GM12878 (cell line): ENCODE measurements around the gene TATDN3. TPM values are rescaled to one million over a fixed set of nuclear protein-coding genes. Genes with fewer than 3 reads are reported as not detected.

Experiments used
- BACH1 ChIP-seq: fragments of 450-650 bp; IDR thresholded peaks from 2 replicates; pipeline ENCODE4 v1.6.1; 2017; ENCODE audit warnings: mild to moderate bottlenecking, borderline replicate concordance
- BHLHE40 ChIP-seq, 2 experiments: fragments of 450-650 bp in 1 of 2; IDR thresholded peaks; 2 replicates each; pipeline ENCODE4 v1.6.1; 2011 to 2017; ENCODE audit warnings: low read depth in 2 of 2, borderline replicate concordance in 1 of 2, improper control_type of control experiment in 1 of 2, low read length in 1 of 2, mild to moderate bottlenecking in 1 of 2
- BMI1 ChIP-seq: fragments of 450-650 bp; IDR thresholded peaks from 2 replicates; pipeline ENCODE4 v1.6.1; 2016; ENCODE audit warnings: mild to moderate bottlenecking, moderate library complexity, borderline replicate concordance
- BRCA1 ChIP-seq: IDR thresholded peaks from 2 replicates; pipeline ENCODE4 v1.6.1; 2011; ENCODE audit warnings: low read depth, low read length, improper control_type of control experiment
- CHD2 ChIP-seq: IDR thresholded peaks from 2 replicates; pipeline ENCODE4 v1.6.1; 2011; ENCODE audit warnings: low read depth, low read length, improper control_type of control experiment, borderline replicate concordance
- CREB1 ChIP-seq: IDR thresholded peaks from 2 replicates; pipeline ENCODE4 v1.6.1; 2012; ENCODE audit warnings: low read depth, mild to moderate bottlenecking, inconsistent platforms
- EED ChIP-seq: sonication (generic); IDR thresholded peaks from 2 replicates; pipeline ENCODE4 v1.6.1; 2016; ENCODE audit warnings: antibody characterized with exemption, low read depth
- EGR1 ChIP-seq, 2 experiments: IDR thresholded peaks; 1 replicate in 1 of 2; 2 replicates in 1 of 2; pipeline ENCODE4 v1.6.1; 2011 to 2012; ENCODE audit warnings: low read depth in 2 of 2, low read length in 2 of 2, borderline replicate concordance in 1 of 2, mild to moderate bottlenecking in 1 of 2, moderate library complexity in 1 of 2
- GABPA ChIP-seq: IDR thresholded peaks from 2 replicates; pipeline ENCODE4 v1.6.1; 2014; ENCODE audit warnings: antibody characterized with exemption, low read depth, mild to moderate bottlenecking, inconsistent platforms
- IKZF1 ChIP-seq: fragments of 450-650 bp; conservative IDR thresholded peaks from 2 replicates; pipeline ENCODE4 v1.6.1; 2017; ENCODE audit warnings: antibody characterized with exemption, mild to moderate bottlenecking
- MEF2B ChIP-seq: fragments of 450-650 bp; IDR thresholded peaks from 2 replicates; pipeline ENCODE4 v1.6.1; 2018; ENCODE audit warnings: mild to moderate bottlenecking, moderate library complexity; ENCODE audit not compliant: partially characterized antibody, poor library complexity, severe bottlenecking
- NFYB ChIP-seq: IDR thresholded peaks from 2 replicates; pipeline ENCODE4 v1.6.1; 2011; ENCODE audit warnings: low read depth, mild to moderate bottlenecking, low read length, improper control_type of control experiment, moderate library complexity; ENCODE audit not compliant: insufficient read depth
- NR2C1 ChIP-seq: fragments of 450-650 bp; IDR thresholded peaks from 2 replicates; pipeline ENCODE4 v1.6.1; 2017; ENCODE audit warnings: antibody characterized with exemption, mild to moderate bottlenecking, moderate library complexity
- NR2C2 ChIP-seq: IDR thresholded peaks from 2 replicates; pipeline ENCODE4 v1.6.1; 2011; ENCODE audit warnings: borderline replicate concordance, low read depth; ENCODE audit not compliant: control insufficient read depth, insufficient read length
- NRF1 ChIP-seq: conservative IDR thresholded peaks from 2 replicates; pipeline ENCODE4 v1.6.1; 2011; ENCODE audit warnings: mild to moderate bottlenecking, low read depth, low read length, improper control_type of control experiment
- POLR2A ChIP-seq: IDR thresholded peaks from 2 replicates; pipeline ENCODE4 v1.6.1; 2011; ENCODE audit warnings: low read depth, mild to moderate bottlenecking, low read length
- POLR2AphosphoS5 ChIP-seq: IDR thresholded peaks from 2 replicates; pipeline ENCODE4 v1.6.1; 2011; ENCODE audit warnings: mild to moderate bottlenecking, low read length, inconsistent platforms
- RCOR1 ChIP-seq: conservative IDR thresholded peaks from 2 replicates; pipeline ENCODE4 v1.6.1; 2012; ENCODE audit warnings: low read depth, low read length, improper control_type of control experiment
- RUNX3 ChIP-seq: IDR thresholded peaks from 2 replicates; pipeline ENCODE4 v1.6.1; 2012; ENCODE audit warnings: low read length, inconsistent platforms
- SIN3A ChIP-seq: IDR thresholded peaks from 2 replicates; pipeline ENCODE4 v1.6.1; 2012; ENCODE audit warnings: low read depth, low read length, improper control_type of control experiment
- SRF ChIP-seq, 2 experiments: IDR thresholded peaks; 2 replicates each; pipeline ENCODE4 v1.6.1; 2011; ENCODE audit warnings: low read depth in 2 of 2, low read length in 2 of 2, mild to moderate bottlenecking in 1 of 2, moderate library complexity in 1 of 2
- TCF12 ChIP-seq: IDR thresholded peaks from 2 replicates; pipeline ENCODE4 v1.6.1; 2011; ENCODE audit warnings: low read depth, mild to moderate bottlenecking, low read length
- ZNF207 ChIP-seq: fragments of 450-650 bp; IDR thresholded peaks from 2 replicates; pipeline ENCODE4 v1.6.1; 2014; ENCODE audit warnings: antibody characterized with exemption, mild to moderate bottlenecking, borderline replicate concordance
- ZNF24 ChIP-seq: fragments of 450-650 bp; IDR thresholded peaks from 2 replicates; pipeline ENCODE4 v1.6.1; 2017; ENCODE audit warnings: antibody characterized with exemption, mild to moderate bottlenecking
- polyA plus RNA-seq, 11 experiments: library from polyadenylated mRNA; depleted of rRNA in 4 of 11; unstranded in 6 of 11; stranded (reverse) in 5 of 11; fragments of >200 nt; fragmentation: Nextera tagmentation in 4 of 11; fragmentation: Illumina TruSeq in 1 of 11; extraction: Ambion mirVana in 4 of 11; extraction: Trizol in 1 of 11; gene quantifications; 1 replicate in 1 of 11; 2 replicates in 10 of 11; pipeline versions ENCODE4 v1.2.1 to v1.2.3, GENCODE V29; 2011 to 2016; ENCODE audit warnings: inconsistent platforms in 2 of 11, missing spikeins in 2 of 11, low read depth in 1 of 11
- total RNA-seq, 4 experiments: library from RNA; depleted of rRNA in 3 of 4; stranded (reverse); fragments of >200 nt in 3 of 4; fragmentation: Illumina TruSeq in 1 of 4; extraction: Trizol in 1 of 4; gene quantifications; 2 replicates each; pipeline versions ENCODE4 v1.2.1 to v1.2.3, GENCODE V29; 2013 to 2021
- TF ChIP-seq, protein P1 (sequence below), 3 experiments: IDR thresholded peaks in 2 of 3; conservative IDR thresholded peaks in 1 of 3; 2 replicates each; pipeline ENCODE4 v1.5.1; 2011; ENCODE audit warnings: low read depth in 3 of 3, low read length in 3 of 3, mild to moderate bottlenecking in 3 of 3, control low read depth in 2 of 3, moderate library complexity in 2 of 3, inconsistent platforms in 1 of 3, mixed read lengths in 1 of 3; ENCODE audit not compliant: control insufficient read depth in 2 of 3, insufficient read depth in 1 of 3; ENCODE audit errors: extremely low read depth in 1 of 3
- TF ChIP-seq, protein P2 (sequence below): IDR thresholded peaks from 2 replicates; pipeline ENCODE4 v1.6.1; 2012; ENCODE audit warnings: low read depth, low read length, improper control_type of control experiment
- TF ChIP-seq, protein P3 (sequence below): IDR thresholded peaks from 2 replicates; pipeline ENCODE4 v1.6.1; 2012; ENCODE audit warnings: low read depth, low read length, improper control_type of control experiment
- TF ChIP-seq, protein P4 (sequence below): fragments of 450-650 bp; IDR thresholded peaks from 2 replicates; pipeline ENCODE4 v1.6.1; 2016; ENCODE audit warnings: mild to moderate bottlenecking

TATDN3 gene
- total and polyA plus RNA-seq, 10 of the 15 experiments (the other 5 are each of a cell fraction or from before 2014, with no cell fraction given) = 15.5 to 40.0 (median 22.7) TPM

DNA sequence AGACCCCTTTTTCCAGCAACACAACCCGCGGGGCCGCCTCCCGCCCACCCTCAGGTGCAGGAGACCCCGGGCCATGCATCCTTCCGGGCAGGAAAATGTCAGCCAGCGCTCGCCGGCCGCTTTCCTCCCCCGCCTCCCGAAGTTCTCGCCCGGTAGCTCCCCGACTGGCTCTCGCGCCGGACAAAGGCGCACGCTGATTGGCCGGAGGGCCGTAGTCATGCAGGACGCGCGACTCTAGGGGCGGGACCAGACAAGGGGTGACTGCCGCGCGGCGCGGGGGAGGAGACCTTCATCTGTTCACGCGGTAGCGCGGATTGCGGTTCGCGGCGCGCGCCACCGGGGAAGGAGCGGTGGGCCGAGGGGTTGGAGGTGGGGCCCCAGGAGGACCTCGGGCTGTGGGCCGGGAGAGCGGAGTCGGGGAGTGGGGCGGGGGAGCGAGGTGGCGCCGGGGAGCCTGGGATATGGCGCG is 66.3 kb downstream of the TATDN3 start, which contains the start of gene FLVCR1 (continued):
- TF ChIP-seq, protein P1, sequence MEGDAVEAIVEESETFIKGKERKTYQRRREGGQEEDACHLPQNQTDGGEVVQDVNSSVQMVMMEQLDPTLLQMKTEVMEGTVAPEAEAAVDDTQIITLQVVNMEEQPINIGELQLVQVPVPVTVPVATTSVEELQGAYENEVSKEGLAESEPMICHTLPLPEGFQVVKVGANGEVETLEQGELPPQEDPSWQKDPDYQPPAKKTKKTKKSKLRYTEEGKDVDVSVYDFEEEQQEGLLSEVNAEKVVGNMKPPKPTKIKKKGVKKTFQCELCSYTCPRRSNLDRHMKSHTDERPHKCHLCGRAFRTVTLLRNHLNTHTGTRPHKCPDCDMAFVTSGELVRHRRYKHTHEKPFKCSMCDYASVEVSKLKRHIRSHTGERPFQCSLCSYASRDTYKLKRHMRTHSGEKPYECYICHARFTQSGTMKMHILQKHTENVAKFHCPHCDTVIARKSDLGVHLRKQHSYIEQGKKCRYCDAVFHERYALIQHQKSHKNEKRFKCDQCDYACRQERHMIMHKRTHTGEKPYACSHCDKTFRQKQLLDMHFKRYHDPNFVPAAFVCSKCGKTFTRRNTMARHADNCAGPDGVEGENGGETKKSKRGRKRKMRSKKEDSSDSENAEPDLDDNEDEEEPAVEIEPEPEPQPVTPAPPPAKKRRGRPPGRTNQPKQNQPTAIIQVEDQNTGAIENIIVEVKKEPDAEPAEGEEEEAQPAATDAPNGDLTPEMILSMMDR (IDR thresholded peaks at IDR 0.05 in 2 of 3, conservative IDR thresholded peaks at IDR 0.05 in 1 of 3; ENCODE audit: control insufficient read depth in 2 of 3, extremely low read depth in 1 of 3, insufficient read depth in 1 of 3, low read depth in 3 of 3, low read length in 3 of 3) = no peak
- TF ChIP-seq EED (peak; percentile 36; the same call in 1 of the 2 replicates), GABPA (no peak), RUNX3 (peak; percentile 82), NFYB (peak; percentile 70; the same call in 1 of the 2 replicates), IKZF1 (peak; percentile 51), NRF1 (peak; percentile 20; the same call in 1 of the 2 replicates), ZNF207 (0 out of 2 replicates have a peak, but pooled peaks have one; percentile 10), SIN3A (peak; percentile 87; the same call in 1 of the 2 replicates), RCOR1 (peak; percentile 53; the same call in 1 of the 2 replicates), EGR1 (IDR thresholded peaks at IDR 0.05; ENCODE audit: borderline replicate concordance in 1 of 2, low read depth in 2 of 2, low read length in 2 of 2) (peak in 1 of 2 experiments; percentile 45; a peak in 1 of 3 replicates), ZNF24 (no peak), POLR2A (peak; percentile 85), CHD2 (peak; percentile 89), NR2C2 (no peak), TCF12 (0 out of 2 replicates have a peak, but pooled peaks have one; percentile 6), MEF2B (peak; percentile 47), BACH1 (no peak; the same call in 1 of the 2 replicates), NR2C1 (no peak), BRCA1 (no peak), SRF (IDR thresholded peaks at IDR 0.05; ENCODE audit: low read depth in 2 of 2, low read length in 2 of 2) (0 out of 4 replicates have a peak, but pooled peaks of 1 of the 2 experiments have one; percentile 25), POLR2AphosphoS5 (peak; percentile 68), BHLHE40 (IDR thresholded peaks at IDR 0.05; ENCODE audit: borderline replicate concordance in 1 of 2, low read depth in 2 of 2, low read length in 1 of 2) (peak; percentile 17 to 72; a peak in 2 of 4 replicates), CREB1 (peak; percentile 87; the same call in 1 of the 2 replicates), BMI1 (no peak)
- TF ChIP-seq, protein P2, sequence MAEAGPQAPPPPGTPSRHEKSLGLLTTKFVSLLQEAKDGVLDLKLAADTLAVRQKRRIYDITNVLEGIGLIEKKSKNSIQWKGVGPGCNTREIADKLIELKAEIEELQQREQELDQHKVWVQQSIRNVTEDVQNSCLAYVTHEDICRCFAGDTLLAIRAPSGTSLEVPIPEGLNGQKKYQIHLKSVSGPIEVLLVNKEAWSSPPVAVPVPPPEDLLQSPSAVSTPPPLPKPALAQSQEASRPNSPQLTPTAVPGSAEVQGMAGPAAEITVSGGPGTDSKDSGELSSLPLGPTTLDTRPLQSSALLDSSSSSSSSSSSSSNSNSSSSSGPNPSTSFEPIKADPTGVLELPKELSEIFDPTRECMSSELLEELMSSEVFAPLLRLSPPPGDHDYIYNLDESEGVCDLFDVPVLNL = peak; percentile 41; the same call in 1 of the 2 replicates
- TF ChIP-seq, protein P3, sequence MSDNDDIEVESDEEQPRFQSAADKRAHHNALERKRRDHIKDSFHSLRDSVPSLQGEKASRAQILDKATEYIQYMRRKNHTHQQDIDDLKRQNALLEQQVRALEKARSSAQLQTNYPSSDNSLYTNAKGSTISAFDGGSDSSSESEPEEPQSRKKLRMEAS = 0 out of 2 replicates have a peak, but pooled peaks have one; percentile 10
- TF ChIP-seq, protein P4, sequence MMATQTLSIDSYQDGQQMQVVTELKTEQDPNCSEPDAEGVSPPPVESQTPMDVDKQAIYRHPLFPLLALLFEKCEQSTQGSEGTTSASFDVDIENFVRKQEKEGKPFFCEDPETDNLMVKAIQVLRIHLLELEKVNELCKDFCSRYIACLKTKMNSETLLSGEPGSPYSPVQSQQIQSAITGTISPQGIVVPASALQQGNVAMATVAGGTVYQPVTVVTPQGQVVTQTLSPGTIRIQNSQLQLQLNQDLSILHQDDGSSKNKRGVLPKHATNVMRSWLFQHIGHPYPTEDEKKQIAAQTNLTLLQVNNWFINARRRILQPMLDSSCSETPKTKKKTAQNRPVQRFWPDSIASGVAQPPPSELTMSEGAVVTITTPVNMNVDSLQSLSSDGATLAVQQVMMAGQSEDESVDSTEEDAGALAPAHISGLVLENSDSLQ = peak; percentile 52; the same call in 1 of the 2 replicates
